OCI-LY3 (cell line): ENCODE data around the gene CYP26B1.

Experiments
- EZH2phosphoT487 ChIP-seq: fragments of 200-600 bp; shearing (Covaris generic); IDR thresholded peaks from 2 replicates; pipeline ENCODE4 v1.6.1; 2018; ENCODE audit warnings: antibody characterized with exemption, mixed run types, low read depth
- TF ChIP-seq, protein P1 (sequence below): fragments of 200-600, 300-600 bp; sonication (generic); IDR thresholded peaks from 2 replicates; pipeline ENCODE4 v1.5.1; 2014; ENCODE audit warnings: antibody characterized with exemption, low read length, low read depth

GRCh38 chr2:72141032-72141645 lies 6.5 kb downstream of the CYP26B1 start:
- TF ChIP-seq, protein P1, sequence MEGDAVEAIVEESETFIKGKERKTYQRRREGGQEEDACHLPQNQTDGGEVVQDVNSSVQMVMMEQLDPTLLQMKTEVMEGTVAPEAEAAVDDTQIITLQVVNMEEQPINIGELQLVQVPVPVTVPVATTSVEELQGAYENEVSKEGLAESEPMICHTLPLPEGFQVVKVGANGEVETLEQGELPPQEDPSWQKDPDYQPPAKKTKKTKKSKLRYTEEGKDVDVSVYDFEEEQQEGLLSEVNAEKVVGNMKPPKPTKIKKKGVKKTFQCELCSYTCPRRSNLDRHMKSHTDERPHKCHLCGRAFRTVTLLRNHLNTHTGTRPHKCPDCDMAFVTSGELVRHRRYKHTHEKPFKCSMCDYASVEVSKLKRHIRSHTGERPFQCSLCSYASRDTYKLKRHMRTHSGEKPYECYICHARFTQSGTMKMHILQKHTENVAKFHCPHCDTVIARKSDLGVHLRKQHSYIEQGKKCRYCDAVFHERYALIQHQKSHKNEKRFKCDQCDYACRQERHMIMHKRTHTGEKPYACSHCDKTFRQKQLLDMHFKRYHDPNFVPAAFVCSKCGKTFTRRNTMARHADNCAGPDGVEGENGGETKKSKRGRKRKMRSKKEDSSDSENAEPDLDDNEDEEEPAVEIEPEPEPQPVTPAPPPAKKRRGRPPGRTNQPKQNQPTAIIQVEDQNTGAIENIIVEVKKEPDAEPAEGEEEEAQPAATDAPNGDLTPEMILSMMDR: no peak
- no peak for TF ChIP-seq EZH2phosphoT487
